Activated T-helper 2 cell treated with anti-CD3 and anti-CD28 coated beads, Interferon-gamma antibody, Interleukin-2, Interleukin-4, amounts not matched to agents 10 μg/mL and 5 μg/mL and 100 μg/mL, durations not matched to agents 14 hours and 24 hours and 36 hours (primary cell): Measurements from ENCODE around the gene PAAF1. TPM values are rescaled to one million over a fixed set of nuclear protein-coding genes. Genes with fewer than 3 reads are reported as not detected.
A peak's percentile ranks its signal among the peaks of the same experiment; 100 is the strongest.

Experiments
- DNase-seq: peaks from one replicate; pipeline ENCODE4 v3.0.0; 2021; ENCODE audit warnings: low spot score
- H3K27ac Mint-ChIP-seq: one replicate; pipeline ENCODE4 v1.8.0; 2021; ENCODE audit warnings: mixed read lengths
- H3K27me3 Mint-ChIP-seq: one replicate; pipeline ENCODE4 v1.8.0; 2021; ENCODE audit warnings: low read depth, mixed read lengths
- H3K36me3 Mint-ChIP-seq: one replicate; pipeline ENCODE4 v1.8.0; 2021; ENCODE audit warnings: low read depth, mixed read lengths
- H3K4me1 Mint-ChIP-seq: one replicate; pipeline ENCODE4 v1.8.0; 2021; ENCODE audit warnings: low read depth, mixed read lengths
- H3K4me3 Mint-ChIP-seq: one replicate; pipeline ENCODE4 v1.8.0; 2021; ENCODE audit warnings: low read depth, mild to moderate bottlenecking, moderate library complexity, mixed read lengths
- H3K9me3 Mint-ChIP-seq: one replicate; pipeline ENCODE4 v1.8.0; 2021; ENCODE audit warnings: mixed read lengths
- intact Hi-C: fragments of 100-400 bp; cut with micrococcal nuclease; formaldehyde crosslinking; loops from one replicate; pipeline ENCODE4 v1.15.1; 2023
- total RNA-seq: library from RNA; stranded (reverse); gene quantifications from 2 replicates; pipeline ENCODE4 v1.2.3, GENCODE V29; 2022

PAAF1 gene, protein sequence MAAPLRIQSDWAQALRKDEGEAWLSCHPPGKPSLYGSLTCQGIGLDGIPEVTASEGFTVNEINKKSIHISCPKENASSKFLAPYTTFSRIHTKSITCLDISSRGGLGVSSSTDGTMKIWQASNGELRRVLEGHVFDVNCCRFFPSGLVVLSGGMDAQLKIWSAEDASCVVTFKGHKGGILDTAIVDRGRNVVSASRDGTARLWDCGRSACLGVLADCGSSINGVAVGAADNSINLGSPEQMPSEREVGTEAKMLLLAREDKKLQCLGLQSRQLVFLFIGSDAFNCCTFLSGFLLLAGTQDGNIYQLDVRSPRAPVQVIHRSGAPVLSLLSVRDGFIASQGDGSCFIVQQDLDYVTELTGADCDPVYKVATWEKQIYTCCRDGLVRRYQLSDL
- total RNA-seq: 25.4 and 28.7 TPM in 2 replicates

DNA sequence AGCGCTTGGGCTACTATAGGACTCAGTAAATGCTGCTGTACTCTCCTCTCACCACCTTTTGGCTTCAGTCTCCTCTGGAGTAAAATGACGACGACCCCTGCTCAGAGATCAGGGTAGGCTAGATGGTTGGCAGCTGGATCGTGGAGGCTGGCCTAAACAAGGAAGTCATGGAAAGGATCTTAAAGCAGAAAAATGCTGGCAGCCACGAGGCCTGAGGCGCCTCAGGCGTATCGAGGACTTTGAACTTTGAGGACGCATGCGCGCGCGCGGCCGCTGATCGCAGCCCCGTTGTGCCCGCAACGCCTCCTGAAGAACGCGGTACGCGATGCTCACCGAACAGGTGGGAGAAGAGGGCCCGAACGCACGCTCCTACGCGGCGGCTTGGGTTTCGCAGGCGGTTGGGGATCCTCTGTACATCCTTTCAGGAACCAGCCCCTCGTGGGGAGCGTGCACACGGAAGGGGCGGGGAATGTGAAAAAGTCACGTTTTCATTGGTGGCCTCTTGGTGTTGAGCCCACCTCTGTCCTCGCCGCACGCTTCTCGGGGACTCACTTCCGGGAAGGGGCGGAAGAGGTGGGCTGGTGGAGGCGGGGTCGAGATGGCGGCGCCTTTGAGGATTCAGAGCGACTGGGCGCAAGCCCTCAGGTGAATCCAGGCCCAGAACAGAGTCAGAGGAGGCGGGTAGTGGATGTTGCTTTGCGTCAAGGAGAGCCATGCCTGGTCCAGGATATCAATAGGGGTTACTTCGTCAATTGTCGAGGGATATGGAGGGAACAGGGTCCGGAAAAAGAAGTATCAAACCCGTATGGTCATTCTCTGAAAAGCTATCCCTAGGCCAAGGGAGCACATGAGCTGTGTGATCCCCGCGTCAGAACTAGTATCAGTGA, at the start of gene PAAF1, which contains the start of gene COA4:
PAAF1 (plus strand) TSS at position 576 of the 887 bp plus-strand sequence; CDS start at position 599, 23 bp downstream.
COA4 (minus strand) TSS at position 423 of the 887 bp plus-strand sequence. CDS start 3,468 bp downstream, outside the sequence.
- Mint-ChIP-seq H3K4me3 (peak within 1 kb of the TSS; percentile 98), H3K27ac (peak within 1 kb of the TSS; percentile 96), H3K9me3 (no peaks in the 10 kb centered on the region), H3K27me3 (no peaks in the 10 kb centered on the region), H3K36me3 (peaks cover 36% of the 10 kb centered on the region), H3K4me1 (peaks cover 19% of the 10 kb centered on the region)
- DNase-seq: peak; percentile 93
- intact Hi-C loops: loop anchor here (1.0 to 5.0 kb wide), 4 partner anchors 98 to 296 kb away; partner anchors contain the start of genes C2CD3, PPME1 and RAB6A

DNA sequence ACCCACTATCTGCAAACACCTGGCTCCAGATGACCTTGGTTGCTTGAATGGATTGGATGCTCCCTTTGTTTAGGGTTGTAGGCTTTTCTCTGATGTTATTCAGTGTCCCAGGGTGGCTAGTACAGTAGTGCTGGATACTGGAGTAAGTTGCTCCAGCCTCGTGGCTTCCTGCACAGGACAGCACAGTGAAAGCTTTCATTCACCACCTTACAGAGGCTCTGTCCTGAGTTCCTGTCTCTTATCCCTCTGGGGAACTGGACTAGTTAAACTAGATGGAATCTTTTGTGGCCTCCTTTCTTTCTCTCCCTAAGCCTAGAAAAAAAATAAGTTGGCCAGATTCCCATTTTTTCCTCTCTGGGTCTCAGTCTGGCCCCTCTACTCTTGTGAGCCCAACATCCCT, 46.5 kb upstream of the PAAF1 start:
- Mint-ChIP-seq H3K4me3 (no peak overlapping the region), H3K27ac (no peak overlapping the region), H3K27me3 (no peaks in the 10 kb centered on the region), H3K36me3 (peaks cover 33% of the 10 kb centered on the region), H3K9me3 (no peaks in the 10 kb centered on the region), H3K4me1 (no peaks in the 10 kb centered on the region)
- no peak for DNase-seq
- intact Hi-C loops: no loop called here

DNA sequence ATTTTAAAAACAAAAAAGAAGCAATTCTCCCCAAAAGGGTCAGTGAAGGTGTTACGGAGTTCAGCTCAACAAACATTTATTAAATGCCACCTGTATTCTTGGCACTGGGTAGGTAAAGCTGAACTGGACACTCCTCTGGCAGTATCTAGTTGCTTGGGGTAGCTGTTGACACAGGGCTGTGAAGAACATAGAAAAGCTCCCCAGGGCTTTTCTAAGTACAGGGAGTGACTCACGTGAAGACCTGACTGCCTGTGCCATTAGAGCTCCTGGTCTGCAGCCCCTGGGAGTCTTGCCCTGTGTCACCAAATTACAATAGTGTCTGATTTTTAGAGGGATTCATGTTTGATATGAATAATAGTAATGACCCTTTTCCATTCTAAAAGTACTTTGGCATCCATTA, 43.7 kb upstream of the PAAF1 start:
- intact Hi-C loops: no loop called here
- Mint-ChIP-seq H3K36me3 (peaks cover 22% of the 10 kb centered on the region), H3K27me3 (no peaks in the 10 kb centered on the region), H3K27ac (no peak overlapping the region), H3K4me3 (no peak overlapping the region), H3K4me1 (no peaks in the 10 kb centered on the region), H3K9me3 (no peaks in the 10 kb centered on the region)
- no peak for DNase-seq

DNA sequence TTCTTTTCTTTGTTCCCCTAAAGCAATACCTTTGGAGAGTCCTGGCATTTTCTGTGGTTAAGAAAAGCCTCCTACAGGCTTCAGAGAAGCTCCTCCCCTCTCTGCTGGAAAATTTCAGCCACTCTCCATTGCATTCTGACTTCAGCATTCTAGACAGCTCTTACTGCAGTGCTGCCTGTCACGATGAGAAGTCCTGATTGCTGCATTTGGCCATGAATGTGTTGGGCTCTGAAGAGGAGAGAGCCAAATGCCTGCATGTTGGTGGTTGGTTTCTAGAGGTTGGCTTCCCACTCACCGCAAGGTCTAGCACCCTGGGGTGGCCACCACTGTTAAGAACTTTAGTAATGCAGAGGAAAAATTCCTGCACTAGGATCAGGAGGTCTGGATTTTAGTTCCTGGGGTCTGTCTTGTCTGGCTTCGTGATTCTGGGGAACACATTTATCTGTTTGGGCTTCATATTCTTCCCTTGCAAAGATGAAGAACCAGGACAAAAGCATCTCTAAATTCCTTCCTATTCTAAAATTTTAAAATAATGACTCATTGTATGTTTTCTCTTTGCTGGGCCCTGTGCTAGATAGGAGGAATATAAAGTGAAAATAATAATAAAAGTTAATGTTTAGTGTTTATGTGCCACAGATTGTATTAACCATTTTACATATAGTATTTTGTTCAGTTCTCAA, 38.2 kb upstream of the PAAF1 start:
- peaks cover 2% of the 10 kb centered on the region for H3K4me1 Mint-ChIP-seq
- intact Hi-C loops: no loop called here
- no peak overlapping the region for H3K27ac Mint-ChIP-seq
- H3K36me3 Mint-ChIP-seq: peaks cover 13% of the 10 kb centered on the region
- H3K9me3 Mint-ChIP-seq: no peaks in the 10 kb centered on the region
- no peak for DNase-seq
- H3K27me3 Mint-ChIP-seq: no peaks in the 10 kb centered on the region
- H3K4me3 Mint-ChIP-seq: no peak overlapping the region

DNA sequence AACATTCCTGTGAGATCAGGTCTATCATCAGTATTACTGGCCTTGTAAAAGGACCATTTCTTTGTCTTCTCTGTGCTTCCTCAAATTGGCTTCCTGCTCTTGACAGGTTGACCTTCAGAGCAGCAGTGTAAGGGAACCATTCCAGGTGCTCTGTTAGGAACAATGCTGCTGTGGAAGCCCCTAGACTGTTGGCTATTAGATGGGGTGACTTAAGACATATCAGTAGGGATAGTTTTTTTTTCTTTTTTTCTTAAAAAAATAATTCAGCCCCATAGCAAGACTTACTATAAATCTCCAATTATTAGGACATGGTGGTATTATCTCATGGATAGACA, 37.7 kb upstream of the PAAF1 start:
- intact Hi-C loops: no loop called here
- no peaks in the 10 kb centered on the region for H3K9me3 Mint-ChIP-seq
- DNase-seq: no peak
- H3K4me3 Mint-ChIP-seq: no peak overlapping the region
- H3K27me3 Mint-ChIP-seq: no peaks in the 10 kb centered on the region
- peaks cover 11% of the 10 kb centered on the region for H3K36me3 Mint-ChIP-seq
- H3K4me1 Mint-ChIP-seq: peaks cover 2% of the 10 kb centered on the region
- no peak overlapping the region for H3K27ac Mint-ChIP-seq

DNA sequence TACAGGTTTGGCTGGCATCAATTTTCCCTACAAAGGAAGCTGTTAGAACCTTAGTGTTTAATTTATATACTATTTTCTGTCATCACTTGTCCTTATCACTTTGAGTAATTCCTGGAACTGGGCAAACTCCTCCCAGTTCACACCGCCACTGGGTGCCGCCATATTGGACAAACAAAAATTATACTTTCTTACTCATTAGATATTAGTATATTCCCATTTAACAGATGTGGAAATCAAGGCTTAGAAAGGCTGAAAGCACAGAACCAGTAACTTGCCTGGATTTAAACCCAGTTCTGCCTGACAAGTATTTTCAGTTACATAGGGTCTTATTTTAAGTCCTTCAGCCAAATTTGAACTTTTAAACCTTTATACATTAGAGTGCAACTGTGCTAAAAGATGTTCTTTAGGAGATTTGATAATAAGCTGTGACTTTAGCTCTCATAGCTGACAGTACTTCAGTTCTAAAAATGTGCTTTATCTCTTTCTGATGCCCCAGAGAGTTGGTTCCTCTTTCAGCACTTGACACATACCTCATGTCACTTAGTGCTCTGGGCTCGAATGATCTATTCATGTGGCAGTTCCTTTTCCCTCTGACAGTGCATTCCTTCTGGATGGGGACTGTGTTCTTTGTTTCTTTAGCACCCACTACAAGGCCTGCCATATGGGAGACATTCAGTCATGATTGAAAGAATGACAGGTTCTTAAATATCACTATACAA, 25.6 kb upstream of the PAAF1 start:
- no peak overlapping the region for H3K4me3 Mint-ChIP-seq
- H3K4me1 Mint-ChIP-seq: peaks cover 2% of the 10 kb centered on the region
- intact Hi-C loops: no loop called here
- no peak overlapping the region for H3K27ac Mint-ChIP-seq
- DNase-seq: no peak
- H3K36me3 Mint-ChIP-seq: peaks cover 15% of the 10 kb centered on the region
- H3K9me3 Mint-ChIP-seq: no peaks in the 10 kb centered on the region
- H3K27me3 Mint-ChIP-seq: no peaks in the 10 kb centered on the region

DNA sequence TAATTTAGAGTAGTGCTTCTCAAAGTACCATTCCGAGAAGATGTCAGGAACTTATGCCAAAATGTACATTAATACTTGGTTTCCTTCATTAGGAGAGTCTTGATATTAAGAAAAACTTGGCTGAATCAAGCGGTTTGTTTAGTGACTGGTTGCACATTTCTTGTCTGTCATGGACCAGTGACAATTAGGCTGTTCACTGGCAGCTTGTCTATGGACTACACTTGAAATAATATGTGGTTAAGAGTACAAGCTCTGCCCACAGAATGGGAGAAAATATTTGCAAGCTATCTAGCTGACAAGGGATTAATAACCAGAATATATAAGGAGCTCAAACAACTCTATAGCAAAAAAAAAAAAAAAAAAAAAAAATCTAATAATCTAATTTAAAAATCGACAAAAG, 24.8 kb upstream of the PAAF1 start:
- intact Hi-C loops: no loop called here
- H3K4me3 Mint-ChIP-seq: no peak overlapping the region
- H3K27ac Mint-ChIP-seq: no peak overlapping the region
- H3K4me1 Mint-ChIP-seq: peaks cover 2% of the 10 kb centered on the region
- no peaks in the 10 kb centered on the region for H3K9me3 Mint-ChIP-seq
- H3K36me3 Mint-ChIP-seq: peaks cover 9% of the 10 kb centered on the region
- H3K27me3 Mint-ChIP-seq: no peaks in the 10 kb centered on the region
- no peak for DNase-seq

DNA sequence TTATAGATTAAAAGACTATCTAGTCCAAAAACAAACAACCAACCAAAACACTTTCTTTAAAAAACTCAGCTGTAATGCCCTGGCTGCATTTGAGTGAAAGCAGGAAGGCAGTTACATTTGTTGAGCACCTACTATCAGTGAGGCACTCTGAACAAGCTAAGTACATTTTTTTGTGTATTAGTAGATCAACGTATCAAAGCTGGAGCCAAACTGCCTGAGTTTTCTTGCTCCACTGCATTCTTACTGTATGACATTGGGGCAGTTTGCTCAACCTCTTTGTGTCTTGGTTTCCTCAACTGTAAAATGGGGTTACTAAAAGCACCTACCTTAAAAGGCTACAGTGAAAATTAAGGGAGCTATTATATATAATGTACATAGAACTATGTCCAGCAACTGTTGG, 22.1 kb upstream of the PAAF1 start:
- H3K9me3 Mint-ChIP-seq: no peaks in the 10 kb centered on the region
- H3K27me3 Mint-ChIP-seq: no peaks in the 10 kb centered on the region
- no peak for DNase-seq
- H3K27ac Mint-ChIP-seq: no peak overlapping the region
- intact Hi-C loops: no loop called here
- no peaks in the 10 kb centered on the region for H3K4me1 Mint-ChIP-seq
- no peak overlapping the region for H3K4me3 Mint-ChIP-seq
- peaks cover 13% of the 10 kb centered on the region for H3K36me3 Mint-ChIP-seq

DNA sequence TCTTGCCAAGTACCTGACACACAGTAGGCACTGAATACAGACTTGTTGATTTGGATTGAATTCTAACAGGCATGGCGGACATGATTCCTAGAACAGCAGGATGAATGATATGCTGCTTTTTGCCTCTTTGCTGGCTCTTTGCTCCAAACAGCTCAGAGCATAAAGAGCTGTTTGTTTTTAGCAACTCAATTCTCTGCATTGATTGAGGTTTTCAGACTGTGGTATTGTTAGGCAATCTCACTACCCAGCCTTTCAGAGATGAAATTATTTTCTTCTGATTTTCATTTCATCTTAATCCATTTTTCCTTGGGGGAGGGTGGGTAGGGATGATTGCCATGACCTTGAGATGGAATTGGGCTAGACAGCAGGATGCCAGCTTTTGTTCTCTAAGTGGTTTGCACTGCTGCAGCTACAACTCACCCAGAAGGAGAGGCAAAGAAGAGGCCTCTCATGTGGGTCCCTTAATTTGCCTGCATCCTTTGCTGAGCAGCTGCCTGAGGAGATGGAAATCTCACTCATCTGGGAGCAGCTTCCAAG, 20.7 kb upstream of the PAAF1 start:
- Mint-ChIP-seq H3K27ac (no peak overlapping the region), H3K9me3 (no peaks in the 10 kb centered on the region), H3K4me1 (no peaks in the 10 kb centered on the region), H3K27me3 (no peaks in the 10 kb centered on the region), H3K36me3 (peaks cover 23% of the 10 kb centered on the region), H3K4me3 (no peak overlapping the region)
- intact Hi-C loops: no loop called here
- DNase-seq: no peak

DNA sequence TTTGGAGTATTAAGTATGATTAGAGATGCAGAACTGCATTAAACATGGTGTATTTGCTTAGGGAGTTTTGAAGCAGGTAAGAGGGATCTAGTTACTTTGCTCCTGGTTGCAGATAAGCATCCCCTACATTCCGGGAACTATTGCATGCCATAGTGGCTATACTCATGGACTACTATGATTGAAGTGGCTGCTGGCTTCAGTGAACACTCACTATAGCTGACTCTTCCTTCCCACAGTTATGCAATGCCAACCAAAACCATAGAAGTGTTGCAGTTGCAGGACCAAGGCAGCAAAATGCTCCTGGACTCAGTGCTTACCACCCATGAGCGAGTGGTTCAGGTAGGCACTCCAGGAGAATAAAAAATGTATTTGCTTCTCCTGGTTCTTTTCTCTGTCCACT, 17.1 kb upstream of the PAAF1 start:
- Mint-ChIP-seq H3K9me3 (no peaks in the 10 kb centered on the region), H3K4me1 (no peaks in the 10 kb centered on the region), H3K27ac (no peak overlapping the region), H3K27me3 (no peaks in the 10 kb centered on the region), H3K36me3 (peaks cover 38% of the 10 kb centered on the region), H3K4me3 (no peak overlapping the region)
- intact Hi-C loops: no loop called here
- DNase-seq: no peak

DNA sequence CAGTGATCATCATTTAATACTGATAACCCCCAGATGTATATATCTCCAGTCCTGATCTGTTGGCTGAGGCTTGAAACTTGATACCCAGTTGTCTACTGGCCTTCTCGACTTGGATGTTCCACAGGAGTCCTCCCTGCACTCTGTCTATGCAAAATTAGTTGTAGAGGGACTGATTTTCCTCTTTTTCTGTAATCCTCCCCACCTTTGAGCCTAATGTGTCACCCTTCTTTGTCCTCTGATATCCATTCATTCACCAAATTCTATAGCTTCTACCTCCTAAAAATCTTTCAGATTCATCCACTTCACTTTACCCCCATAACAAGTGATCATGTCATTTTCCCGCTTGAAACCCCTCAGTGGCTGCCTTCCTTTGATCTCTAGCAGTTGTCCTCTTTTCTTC, 16.6 kb upstream of the PAAF1 start:
- DNase-seq: no peak
- H3K36me3 Mint-ChIP-seq: peaks cover 40% of the 10 kb centered on the region
- H3K9me3 Mint-ChIP-seq: no peaks in the 10 kb centered on the region
- no peaks in the 10 kb centered on the region for H3K27me3 Mint-ChIP-seq
- intact Hi-C loops: no loop called here
- H3K27ac Mint-ChIP-seq: no peak overlapping the region
- H3K4me1 Mint-ChIP-seq: no peaks in the 10 kb centered on the region
- no peak overlapping the region for H3K4me3 Mint-ChIP-seq

DNA sequence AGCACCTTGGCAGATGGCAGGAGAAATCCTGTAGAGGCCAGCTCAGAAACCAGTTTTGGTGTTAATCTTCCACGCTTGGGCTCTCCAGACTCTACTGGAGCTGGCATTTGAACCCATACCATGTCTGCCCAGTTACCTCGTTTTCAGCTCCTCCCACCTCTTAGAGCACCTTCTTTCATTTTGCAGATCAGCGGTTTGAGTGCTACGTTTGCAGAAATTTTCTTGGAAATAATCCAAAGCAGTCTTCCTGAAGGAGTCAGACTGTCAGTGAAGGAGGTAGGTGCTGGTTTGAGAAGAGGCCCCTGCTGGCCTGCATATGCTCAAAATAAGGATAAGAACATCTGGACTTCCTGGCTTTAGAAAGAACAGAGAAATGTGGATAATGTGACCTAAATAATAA, 13.8 kb upstream of the PAAF1 start:
- H3K4me1 Mint-ChIP-seq: no peaks in the 10 kb centered on the region
- no peaks in the 10 kb centered on the region for H3K9me3 Mint-ChIP-seq
- no peak for DNase-seq
- intact Hi-C loops: no loop called here
- H3K27me3 Mint-ChIP-seq: no peaks in the 10 kb centered on the region
- H3K36me3 Mint-ChIP-seq: peaks cover 45% of the 10 kb centered on the region
- no peak overlapping the region for H3K4me3 Mint-ChIP-seq
- H3K27ac Mint-ChIP-seq: no peak overlapping the region
